HG02588 (cell line): Measurements from ENCODE around the gene LRCOL1.

ENCODE experiments used
- ATAC-seq: cut with Tn5 transposase; IDR thresholded peaks from one replicate; pipeline ENCODE4 v1.9.1; 2021; ENCODE audit warnings: mild to moderate bottlenecking, moderate library complexity; ENCODE audit not compliant: unreplicated experiment

LRCOL1 gene

DNA sequence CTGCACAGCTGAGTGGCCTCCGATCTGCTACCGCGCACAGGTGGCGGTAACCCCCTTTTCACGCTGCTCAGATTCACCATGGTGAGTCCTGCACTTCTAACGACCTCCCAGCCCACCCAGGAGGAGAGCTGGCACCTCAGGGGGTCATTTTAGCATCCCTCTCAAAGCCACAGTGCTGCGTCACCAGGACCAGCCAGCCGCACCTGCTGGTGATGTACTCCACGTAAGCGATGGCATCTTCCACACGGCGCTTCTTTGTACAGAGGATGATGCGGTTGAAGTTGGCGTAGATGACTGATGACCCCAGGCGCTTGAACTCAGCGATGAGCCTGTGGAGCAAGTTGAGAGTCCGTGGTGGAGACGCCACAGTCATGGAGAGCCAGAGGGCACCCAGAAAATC is 27.4 kb upstream of the LRCOL1 start:
- no peak for ATAC-seq

GRCh38 chr12:132635076-132635955 is 24.9 kb upstream of the LRCOL1 start:
- ATAC-seq = no peak

GRCh38 chr12:132634411-132634990 is 24.1 kb upstream of the LRCOL1 start:
- no peak for ATAC-seq

GRCh38 chr12:132633901-132634300 is 23.5 kb upstream of the LRCOL1 start:
- no peak for ATAC-seq

DNA sequence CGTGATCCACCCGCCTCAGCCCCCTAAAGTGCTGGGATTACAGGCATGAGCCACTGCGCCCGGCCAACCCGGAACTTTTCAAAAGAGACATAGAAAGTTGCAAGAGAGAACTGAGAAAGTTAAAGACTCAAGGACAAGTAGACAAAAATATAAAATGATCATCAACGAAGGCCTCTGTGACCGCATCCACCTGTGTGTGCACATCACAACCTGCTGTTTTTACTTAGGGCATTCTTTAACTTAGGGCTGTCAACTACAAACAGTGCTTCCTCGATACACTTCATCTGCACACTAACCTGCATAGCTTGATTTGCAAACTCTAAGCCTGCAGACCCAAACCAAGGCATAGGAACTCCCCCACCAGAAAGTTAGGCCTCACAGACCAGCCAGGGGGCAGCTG is 23.0 kb upstream of the LRCOL1 start:
- no peak for ATAC-seq

- no peak for ATAC-seq
Observed at GRCh38 chr12:132632521-132633228, 22.3 kb upstream of the LRCOL1 start.

DNA sequence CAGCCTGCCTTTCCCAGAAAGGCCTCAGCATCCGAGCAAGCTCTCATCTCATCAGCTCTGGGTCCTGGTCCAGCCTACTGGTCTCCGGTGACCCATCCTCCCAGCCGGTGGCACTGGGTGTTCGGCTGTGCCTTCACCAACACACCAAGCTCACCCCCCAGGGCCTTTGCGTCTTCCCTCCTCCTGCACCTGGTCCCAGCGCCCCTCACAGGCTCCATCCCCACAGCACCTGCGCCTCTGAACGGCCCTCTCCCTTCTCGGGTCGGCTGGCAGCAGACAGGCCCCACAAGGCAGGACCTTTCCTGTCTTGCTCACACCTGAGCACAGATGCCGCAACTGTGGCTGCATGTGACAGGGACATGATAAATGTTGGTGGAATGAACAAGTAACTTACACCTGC is 21.3 kb upstream of the LRCOL1 start:
- no peak for ATAC-seq

- no peak for ATAC-seq
Observed at GRCh38 chr12:132630672-132631071, 20.3 kb upstream of the LRCOL1 start.

DNA sequence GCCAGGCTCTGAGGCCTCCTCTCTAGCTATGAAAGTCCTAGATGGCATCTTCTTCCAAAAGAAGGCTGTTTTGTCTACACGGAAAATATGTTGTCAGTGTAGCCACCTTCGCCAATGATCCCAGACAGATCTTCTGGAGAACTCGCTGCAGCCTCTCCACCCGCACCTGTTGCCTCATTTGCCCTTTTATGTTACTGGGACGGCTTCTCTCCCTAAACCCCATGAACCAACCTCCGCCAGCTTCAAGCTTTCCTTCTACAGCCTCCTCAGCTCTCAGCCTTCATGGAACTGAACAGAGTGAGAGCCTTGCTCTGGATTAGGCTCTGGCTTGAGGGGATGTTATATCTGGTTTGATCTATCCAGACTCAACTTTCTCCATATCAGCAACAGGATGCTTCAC is 18.9 kb upstream of the LRCOL1 start:
- ATAC-seq = no peak

DNA sequence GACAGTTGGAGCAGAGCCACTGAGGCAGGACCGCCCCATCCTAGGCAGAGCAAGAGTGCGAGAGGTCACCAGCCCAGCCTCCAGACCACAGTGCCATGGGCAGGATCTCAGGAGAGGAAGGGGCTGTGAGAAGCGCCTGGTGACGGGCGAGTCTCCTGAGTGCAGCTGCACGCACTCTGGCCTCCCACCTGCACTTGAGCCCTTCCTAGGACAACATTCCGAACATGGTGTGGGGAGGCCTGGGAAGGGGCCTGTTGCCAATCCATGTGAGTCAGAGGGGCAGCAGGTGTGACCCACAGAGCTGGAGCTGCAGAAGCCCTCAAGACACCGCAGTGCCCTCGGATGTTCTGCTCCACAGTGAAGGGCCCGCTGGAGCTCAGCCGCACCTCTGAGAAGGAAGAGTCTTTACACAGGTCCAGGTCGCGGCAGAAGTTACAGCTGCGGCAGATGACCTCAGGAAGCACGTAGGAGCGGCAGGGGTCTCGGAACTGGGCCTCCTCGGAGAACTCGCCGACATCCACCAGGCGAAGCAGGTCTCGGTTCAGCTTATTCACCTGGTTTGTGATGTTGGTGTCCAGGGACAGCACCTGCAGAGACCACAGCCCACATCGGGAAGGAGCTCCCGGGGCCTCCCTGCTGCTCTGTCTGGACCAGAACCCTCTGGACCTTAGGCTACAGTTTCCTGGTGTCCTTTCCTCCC is 15.5 kb upstream of the LRCOL1 start:
- ATAC-seq = no peak

DNA sequence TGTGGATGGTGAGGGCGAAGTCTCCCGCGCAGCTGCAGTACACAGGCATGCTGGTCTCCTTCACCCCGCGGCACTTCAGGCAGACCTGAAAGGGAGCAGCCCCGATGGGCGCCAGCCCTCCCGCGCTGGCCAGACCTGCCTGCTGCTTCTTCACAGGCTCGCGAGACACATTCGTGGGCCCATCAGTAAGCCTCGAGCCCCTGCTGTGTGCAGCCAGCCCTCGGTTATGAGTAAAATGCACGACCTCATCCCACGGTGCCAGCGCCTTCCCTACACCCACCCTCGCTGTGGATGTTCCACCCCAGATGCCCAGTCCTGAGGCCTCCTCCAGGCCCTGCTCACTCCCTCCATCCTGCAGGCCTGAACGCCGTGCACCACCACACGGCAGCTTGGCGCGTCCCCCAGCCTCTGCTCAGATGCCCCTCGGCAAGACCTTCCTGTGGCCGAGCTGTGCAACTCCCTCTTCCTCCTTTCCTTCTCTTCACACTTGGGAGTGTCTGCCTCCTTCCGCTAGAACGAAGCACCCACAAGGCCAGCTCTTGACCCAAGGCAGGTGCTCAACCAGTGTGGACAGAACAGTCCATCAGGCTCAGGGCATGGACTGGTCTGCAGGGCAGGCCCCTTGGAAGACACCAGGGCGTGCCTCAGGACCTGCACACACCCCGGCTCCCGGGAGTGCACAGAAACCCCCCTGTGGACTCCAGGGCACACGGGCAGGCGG is 14.7 kb upstream of the LRCOL1 start:
- no peak for ATAC-seq

DNA sequence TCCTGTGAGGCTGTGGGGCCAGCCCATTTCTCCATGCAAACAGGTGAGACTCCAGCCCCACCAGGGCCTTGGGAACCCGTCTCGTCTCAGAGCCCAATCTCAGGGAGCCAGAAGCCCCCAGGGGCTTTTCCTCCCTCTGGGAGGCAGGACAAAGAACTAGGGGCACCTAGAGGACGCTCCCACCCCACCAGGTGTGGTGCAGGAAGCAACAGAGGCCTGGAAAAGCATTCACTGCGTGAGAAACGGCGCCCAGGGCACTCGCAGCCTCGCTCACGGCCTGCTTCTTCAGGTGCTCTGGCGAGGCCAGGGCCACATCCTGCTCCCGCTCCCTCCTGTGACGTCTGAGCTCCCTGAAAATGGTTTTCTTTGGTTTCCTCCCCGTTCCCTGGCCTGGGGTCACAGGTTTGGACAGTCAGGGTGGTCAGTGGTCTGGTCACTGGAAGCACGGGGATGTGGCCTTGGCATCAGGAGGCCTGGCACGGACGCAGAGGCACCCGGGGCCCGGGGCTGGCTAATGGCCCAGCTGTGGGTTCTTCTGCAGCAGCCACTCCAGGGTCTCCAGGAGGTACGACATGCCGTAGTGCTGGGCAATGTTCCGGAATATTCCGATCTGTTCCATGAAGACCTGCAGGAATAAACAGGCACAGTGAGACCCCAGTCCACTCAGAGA is 13.9 kb upstream of the LRCOL1 start:
- no peak for ATAC-seq

DNA sequence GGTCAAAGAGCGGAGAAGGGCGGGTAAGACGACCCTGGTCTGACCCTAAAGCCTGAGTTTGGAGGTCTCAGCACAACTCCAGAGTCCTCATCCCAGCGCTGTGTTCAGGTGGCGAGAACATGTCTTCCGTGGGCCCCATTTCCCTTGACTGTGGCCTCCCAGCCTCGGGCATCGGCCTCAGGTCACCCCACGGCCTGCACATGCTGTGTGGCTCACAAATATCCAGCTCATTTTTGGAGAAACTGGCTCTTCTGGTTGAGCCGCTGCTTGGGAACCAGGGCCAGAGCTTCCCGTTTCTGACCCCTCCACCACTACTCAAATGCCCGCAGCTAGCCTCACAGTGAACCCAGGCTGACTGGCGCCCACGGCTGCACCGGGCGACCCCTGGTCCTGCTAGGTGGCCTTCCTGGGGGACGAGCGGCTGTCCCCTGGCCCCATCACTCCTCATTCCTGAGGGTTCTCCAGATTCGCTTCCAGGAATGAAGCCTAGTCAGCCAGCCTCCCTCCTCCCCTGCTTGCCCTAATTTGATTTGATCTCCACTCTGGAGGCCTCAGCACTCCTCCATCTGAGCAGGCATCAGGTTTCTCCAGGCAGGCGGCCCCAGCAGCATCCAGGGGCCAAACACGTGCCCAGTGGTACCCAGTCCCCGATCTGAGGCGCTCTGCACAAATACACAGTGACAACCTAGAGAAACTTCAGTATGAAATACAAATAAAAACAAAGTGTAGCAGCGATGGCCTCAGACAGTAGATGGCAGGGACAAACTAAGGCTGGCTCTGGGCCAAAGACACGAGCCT is 12.9 kb upstream of the LRCOL1 start:
- no peak for ATAC-seq

GRCh38 chr12:132622437-132623071 is 12.2 kb upstream of the LRCOL1 start:
- no peak for ATAC-seq

GRCh38 chr12:132621657-132622435 is 11.5 kb upstream of the LRCOL1 start:
- ATAC-seq = no peak

GRCh38 chr12:132620899-132621656 is 10.7 kb upstream of the LRCOL1 start:
- ATAC-seq = no peak
